Activated CD4-positive, alpha-beta T cell treated with anti-CD3 and anti-CD28 coated beads, Interleukin-2, amount 50 U/mL, for 1 hour (primary cell): Measurements from ENCODE around the gene OTOGL.
"Not testable (repeated sequence)": the region's sequence is repeated elsewhere in the genome, so short reads cannot be mapped to it uniquely, and the experiment has no call there.

ENCODE experiments used
- DNase-seq: peaks from one replicate; pipeline ENCODE4 v3.0.0-alpha.2; 2020

OTOGL gene

DNA sequence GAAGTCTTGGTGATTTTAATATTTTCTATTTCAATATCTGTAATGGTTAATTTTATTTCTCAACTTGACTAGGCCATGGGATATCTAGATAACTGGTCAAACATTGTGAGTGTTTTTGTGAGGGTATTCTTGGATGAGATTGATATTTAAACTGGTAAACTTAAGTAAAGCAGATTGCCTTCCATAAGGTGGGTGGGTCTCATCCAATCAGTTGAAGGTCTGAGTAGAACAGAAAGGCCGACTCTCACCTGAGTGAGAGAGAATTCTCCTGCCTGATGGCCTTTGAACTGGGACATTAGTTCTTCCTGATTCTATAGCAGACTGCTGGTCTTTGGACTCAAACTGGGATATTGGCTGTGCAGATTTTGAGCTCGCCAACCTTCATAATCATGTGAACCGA lies 36.3 kb downstream of the OTOGL start:
- DNase-seq = no peak

DNA sequence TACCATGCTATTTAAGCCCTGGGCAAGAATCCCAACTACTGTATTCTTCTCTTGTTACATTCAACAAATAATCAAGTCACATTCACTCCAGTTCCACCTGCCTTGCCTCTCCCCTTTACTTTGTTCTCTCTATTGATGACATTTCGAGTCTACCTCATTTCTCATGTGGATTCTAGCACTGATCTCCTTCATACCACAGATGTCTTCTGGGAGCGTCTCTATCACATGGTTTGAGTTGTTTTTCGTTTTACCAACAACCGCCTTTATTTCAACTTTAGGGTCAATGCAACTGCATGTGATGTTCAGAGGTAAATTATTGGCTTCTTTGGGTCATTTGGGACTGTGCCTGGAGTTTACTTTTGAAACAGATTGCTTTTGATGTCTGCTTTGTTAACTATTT lies 40.7 kb downstream of the OTOGL start:
- DNase-seq = no peak

DNA sequence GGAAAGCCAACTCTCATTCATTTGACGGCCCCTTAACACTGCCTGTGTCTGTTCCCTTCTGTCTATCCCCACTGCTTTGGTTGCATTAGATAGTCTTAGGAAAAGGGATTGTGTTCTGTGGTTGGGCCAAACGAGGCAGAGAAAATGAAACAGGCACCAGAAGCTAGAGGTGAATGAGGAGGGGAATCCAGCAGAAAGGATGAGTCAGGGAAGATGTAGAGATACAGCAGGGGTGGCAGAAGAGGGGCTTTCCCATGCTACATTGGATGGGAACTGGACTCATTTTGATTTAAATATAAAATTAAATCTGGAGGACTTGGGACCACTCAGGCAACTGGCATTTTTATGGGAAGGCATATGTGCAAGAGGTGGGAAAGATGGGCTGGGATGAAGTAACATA lies 43.3 kb downstream of the OTOGL start:
- DNase-seq = no peak

DNA sequence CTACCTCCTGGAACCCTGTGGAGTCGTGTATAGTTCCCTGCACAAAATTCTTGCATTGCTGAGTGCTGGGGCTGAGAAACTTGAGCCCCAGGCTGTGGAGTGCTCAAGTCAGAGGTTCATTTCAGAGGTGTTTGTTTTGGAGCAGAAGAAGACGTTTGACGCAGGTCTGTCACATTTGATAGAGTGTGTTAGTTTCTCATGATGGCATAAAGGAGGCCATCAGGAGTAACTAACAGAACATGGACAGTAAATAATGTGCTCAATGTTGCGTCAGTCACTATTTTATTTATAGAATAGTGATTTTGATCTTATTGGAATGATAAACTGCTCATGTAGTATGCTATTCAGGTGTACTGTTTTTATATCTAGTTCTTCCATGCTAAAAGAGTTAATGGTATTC lies 44.2 kb downstream of the OTOGL start:
- DNase-seq = no peak

DNA sequence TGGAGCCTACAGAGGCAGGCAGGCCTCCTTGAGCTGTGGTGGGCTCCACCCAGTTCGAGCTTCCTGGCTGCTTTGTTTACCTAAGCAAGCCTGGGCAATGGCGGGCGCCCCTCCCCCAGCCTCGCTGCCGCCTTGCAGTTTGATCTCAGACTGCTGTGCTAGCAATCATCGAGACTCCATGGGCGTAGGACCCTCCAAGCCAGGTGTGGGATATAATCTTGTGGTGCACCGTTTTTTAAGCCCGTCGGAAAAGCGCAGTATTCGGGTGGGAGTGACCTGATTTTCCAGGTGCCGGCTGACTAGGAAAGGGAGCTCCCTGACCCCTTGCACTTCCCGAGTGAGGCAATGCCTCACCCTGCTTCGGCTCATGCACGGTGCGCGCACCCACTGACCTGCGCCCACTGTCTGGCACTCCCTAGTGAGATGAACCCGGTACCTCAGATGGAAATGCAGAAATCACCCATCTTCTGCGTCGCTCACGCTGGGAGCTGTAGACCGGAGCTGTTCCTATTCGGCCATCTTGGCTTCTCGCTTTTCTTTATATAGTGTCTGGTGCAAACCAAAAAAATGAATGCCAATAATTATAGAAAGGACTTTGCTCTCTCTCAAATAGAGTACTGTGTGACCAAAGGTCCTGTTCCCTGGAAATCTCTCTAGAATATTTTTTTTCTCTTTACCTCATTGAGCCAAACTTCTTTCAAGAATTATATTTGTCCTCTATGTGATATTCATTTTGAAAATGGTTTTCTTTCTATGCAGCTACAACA lies 50.4 kb downstream of the OTOGL start:
- not testable (repeated sequence) for DNase-seq

DNA sequence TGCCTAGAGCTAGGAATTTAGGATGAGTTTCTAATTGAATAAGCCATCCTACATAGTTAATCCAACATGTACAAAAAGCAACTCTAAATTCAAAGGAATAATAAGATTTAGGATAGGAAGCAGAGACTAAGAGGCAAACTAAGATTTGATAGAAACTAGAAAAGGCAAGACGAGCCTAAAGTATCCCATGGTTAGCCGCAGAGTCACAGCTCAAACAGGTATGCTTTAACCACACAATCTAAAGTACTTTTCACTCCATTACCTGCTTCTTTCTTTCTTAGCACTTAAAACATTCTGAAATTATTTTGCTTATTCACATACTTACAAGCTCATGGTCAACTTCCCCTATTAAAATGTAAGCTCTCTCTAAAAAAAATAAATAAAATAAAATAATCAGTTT lies 51.8 kb downstream of the OTOGL start:
- DNase-seq = no peak

DNA sequence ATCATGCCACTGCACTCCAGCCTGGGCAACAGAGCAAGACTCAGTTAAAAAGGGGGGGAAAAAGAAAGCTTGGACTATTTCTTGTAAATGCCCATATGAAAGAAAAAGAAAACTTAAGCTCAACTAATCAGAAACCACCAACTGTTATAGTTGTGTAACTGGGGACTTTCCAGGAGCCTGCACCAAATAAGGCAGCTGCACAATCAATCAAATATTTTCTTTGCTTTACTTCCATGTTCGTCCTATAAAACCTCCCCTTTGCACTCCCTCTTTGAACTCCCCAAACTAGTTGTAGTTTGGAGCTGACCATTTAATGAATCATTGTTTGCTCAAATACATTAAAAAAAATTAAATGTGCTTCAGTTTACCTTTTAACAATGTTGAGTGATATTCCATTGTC lies 54.9 kb downstream of the OTOGL start:
- DNase-seq = no peak

DNA sequence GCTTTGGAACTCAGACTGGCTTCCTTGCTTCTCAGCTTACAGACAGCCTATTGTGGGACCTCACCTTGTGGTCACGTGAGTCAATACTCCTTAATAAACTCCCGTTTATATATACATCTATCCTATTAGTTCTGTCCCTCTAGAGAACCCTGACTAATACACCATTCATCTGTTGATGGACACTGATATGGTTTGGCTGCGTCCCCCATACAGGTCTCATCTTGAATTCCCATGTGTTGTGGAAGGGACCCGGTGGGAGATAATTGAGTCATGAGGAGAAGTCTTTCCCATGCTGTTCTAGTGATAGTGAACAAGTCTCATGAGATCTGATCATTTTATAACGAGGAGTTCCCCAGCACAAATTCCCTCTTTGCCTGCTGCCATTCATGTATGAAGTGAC lies 57.0 kb downstream of the OTOGL start:
- DNase-seq = no peak

DNA sequence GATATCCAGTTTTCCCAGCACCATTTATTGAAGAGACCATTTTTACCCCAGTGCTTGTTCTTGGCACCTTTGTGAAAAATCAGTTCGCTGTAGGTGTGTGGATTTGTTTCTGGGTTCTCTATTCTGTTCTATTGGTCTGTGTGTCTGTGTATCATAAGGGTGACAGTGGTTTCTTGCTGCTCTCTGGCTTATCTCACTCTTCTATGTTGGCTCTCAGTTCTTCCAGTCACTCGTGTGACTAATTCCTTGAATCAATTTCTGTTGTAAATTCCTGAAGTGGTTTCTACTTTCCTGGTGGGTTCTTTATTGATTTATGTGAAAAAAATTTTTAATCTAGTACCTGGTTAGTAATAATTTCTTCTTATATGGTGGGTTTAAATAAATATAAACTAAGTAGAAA lies 58.3 kb downstream of the OTOGL start:
- no peak for DNase-seq

DNA sequence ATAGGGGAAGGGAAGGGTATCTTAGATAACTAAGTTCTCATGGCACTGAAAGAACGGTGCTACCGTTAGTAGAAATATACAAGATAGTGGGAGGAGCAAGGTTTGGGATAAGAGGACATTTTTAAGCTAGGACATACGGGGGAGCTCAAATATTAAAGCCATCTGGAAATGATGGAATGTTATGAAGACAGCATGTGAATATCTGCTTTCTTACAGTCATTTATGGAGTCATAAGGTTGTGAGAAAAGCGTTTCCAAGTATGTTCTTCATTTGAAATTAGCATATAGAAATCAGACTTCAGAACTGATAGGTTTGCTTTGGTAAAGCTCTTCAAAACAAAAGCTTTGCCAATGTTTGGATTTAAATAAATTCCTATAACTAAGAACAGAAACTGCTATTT lies 62.3 kb downstream of the OTOGL start:
- no peak for DNase-seq

DNA sequence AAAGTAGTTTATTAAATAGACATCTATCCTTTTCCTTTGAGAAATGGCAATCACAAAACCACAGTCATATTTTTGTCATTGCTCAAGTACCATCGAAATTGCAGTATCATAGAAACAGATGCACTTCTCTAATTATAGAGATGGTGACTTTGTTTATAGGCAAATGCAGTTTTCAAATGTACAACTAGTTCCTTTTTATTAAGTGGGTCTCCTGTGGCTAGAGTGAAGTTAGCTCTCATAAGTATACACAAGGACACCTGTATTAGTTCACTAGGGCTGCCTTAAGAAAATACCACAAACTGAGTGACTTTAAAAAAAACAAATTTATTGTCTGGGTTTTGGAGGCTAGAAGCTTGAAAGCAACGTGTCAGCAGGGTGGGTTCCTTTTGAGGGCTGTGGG lies 62.8 kb downstream of the OTOGL start:
- no peak for DNase-seq

DNA sequence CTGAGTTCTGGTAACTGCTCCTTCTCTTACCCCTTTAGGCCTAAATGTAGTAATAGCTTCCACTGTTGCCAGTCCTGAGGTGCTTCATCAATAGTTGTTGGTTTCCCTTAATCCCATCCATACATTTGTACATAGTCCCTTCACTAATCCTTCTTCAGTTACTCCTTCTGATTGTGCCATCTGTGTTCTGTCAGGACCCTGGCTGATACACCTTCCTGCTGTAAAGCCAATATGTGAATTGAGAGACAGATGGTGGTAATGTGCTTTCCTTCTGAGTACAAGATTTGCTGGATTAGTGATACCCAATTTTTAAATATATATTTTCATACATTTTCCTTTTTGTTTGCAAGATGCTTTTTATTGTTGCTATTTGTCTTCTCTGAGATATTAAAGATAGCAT lies 66.4 kb downstream of the OTOGL start:
- DNase-seq = no peak

DNA sequence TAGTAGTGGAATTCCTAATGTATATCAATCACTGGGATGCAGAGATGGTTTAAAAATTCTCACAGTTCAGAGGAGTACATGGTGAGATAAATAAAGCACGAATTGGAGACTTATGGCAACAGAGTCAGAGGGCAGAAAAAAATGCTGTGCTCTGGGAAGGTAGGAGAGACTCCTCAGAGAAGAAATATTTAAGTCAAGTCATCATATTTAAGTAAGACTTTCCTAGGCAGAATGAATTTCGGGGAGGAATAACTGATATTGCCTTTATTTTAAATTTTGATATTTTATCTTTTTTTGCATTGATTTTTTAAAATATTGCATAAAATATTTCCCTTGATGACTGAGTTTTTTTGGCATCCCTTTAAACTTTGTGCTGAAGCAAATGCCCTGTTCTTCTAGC lies 67.4 kb downstream of the OTOGL start:
- no peak for DNase-seq

DNA sequence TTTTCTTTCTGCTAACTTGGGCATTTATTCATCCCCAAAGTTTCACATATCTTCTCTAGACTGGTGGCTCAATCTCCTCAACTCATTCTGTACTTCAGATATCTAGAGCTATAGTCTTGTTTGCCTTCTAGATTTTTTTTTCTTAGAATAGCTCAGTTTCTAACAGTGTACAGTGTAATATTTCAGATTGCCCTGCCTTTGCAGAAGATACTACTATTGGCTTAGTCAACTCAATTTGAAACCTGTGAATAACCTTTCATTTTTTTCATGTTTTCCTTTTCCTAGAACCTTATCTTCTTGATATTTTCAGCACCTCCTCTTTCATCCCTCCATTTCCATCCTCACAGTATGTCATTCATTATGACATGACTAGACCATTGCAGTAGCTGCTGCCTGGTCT lies 69.6 kb downstream of the OTOGL start:
- no peak for DNase-seq

DNA sequence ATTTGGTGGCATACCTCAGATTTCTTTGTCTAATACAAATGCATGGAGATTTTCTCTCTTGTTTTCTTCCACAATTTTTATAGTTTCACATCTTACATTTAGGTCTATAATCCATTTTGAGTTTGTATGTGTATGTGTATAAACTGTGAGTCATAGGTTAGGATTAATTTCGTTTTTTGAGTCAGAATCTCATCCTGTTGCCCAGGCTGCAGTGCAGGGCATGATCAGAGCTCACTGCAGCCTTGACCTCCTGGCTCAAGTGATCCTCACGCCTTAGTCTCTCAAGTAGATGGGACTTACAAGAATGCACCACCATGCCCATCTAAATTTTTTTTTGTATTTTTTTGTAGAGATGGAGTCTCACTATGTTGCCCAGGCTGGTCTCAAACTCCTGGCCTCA lies 71.6 kb downstream of the OTOGL start:
- no peak for DNase-seq

DNA sequence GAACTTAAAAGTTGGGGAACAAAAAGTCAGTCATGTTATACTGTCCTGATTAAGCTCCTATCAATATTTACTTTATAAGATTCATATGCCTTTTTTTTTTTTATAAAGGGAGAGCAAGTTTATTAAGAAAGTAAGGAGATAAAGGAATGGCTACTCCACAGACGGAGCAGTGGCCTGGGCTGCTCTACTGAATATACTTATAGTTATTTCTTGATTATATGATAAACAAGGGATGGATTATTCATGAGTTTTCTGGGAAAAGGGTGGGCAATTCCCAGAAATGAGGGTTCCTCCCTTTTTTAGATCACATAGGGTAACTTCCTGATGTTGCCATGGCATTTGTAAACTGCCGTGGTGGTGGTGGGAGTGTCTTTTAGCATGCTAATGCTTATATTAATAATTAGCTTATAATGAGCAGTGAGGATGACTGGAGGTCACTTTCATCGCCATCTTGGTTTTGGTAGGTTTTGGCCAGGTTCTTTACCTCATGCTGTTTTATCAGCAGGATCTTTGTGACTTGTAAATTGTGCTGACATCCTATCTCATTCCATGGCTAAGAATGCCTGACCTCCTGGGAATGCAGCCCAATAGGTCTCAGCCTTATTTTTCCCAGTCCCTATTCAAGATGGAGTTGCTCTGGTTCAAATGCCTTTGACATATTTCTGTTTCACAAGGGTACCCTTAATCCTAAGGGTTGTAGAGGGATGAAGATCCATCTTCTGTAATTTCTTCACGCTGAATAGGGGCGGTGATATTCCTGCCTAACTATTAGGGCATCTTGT lies 73.9 kb downstream of the OTOGL start:
- no peak for DNase-seq

DNA sequence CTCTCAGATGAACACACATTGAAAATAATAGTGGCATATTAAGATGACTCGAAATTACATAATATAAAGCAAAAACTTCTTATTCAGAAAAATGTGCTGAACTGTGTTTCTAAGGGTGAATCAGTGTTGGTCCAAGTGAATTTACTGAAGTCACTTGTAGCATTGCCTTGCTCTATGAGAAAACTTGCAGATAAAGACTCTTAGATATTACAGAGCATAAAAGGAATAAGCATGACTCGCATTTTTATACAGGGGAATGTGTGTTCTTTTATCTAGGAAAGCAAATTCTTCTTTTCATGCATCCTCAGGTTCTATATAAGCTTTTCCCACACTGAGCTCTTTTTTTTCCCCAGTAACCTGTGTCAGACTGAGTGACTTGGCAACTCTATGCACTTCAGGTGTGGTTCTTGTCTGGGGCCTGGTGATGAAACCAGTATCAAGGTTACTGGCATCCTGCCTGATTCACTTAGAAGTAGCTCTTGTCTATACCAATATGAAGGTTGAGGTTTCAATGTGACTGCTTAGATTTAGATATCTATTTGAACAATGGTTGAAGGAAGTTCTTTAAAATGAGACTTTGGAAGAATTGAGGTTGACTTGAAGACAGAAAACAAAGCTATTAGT lies 76.1 kb downstream of the OTOGL start:
- DNase-seq = no peak

DNA sequence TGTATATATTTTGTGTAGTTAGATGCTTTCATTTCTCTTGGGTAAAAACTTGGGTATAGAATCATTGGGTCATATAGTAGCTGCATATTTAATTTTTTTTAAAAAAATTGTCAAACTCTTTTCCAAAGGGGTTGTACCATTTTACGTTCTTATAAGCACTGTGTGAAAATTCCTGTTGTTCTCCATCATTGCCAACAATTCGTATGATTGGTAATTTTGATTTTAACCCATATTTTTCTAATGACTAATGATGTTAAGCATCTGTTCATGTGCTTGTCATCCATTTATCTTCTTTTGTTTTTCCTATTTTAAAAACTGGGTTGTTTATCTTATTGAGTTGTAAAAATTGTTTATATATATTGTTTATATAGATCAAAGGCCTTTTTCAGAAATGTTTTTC lies 77.4 kb downstream of the OTOGL start:
- no peak for DNase-seq

DNA sequence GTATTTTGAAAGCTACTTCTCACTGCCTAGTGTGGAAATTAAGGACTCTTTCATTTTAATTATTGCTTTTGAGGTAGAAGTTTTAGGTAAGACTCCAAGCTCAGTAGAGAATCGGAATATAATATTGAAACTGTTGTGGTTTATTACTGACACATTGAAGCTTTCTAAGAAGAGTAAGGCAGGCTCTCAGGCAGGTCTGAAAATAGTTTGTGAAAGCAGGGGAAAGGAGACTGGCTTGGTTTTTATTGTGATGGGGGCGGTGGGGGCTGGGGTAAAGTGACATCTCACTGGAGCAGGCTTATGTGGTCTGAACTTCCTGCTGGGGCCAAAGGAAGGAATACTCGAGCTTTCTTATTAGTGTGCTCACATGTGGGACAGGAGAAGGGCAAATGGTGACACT lies 79.5 kb downstream of the OTOGL start:
- DNase-seq = no peak

DNA sequence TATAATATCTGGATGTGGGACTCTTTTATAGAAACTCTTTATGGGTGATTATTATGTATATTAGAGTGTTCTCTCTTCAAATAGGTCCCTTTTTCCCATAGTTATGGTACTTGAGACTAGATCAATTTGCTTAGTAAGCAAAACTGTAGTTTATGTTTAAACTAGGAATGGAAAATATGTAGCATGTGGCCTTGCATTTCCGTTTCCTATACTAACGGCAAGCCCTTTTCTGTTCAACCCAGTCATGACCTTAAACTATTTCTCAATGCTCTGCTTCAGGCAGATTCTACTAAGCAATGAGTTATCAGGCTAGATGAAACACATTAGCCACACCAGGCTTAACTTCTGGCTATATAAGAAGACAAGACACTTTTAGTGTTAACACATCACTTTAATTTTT lies 84.6 kb downstream of the OTOGL start:
- DNase-seq = no peak

DNA sequence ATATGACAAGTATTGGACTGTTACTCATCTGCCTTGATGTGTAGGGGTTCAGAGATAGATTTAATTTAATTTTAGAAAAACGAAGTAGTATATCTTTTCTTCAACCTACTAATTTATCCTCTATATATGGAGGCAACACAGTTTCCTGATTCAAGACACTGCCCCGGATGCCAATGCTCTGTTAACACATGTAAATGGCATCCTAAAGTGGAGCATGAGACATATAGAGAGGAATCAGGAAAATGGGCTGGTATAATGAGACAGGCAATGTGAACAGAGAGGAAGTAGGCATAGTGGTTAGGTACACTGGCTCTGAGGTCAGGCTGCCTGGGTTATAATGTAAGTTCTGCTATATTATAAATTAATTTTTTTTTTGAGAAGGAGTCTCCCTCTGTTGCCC lies 85.6 kb downstream of the OTOGL start:
- DNase-seq = no peak

DNA sequence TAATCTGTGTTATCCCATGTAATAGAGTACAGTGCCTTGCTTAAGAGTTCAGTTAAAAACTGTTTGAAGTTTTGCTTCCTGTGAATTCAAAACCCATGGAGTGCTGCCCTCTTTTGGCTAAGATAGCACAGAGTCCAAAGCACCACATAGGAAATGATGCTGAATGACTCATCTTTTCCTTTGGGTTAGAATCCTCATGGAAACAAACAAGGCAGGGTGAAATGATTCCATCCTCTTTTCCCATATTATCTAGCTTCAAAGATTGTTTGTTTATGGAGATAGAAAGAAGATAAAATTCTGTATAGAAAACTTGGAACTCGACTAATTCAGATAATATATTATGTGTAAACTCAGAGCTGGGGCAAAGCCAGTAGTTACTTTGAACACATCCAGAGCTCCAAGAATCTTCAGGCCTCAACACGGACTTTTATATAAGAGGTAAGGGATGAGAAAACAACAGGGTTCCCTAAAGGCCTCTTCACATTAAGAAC lies 87.4 kb downstream of the OTOGL start:
- DNase-seq = peak; percentile 14

DNA sequence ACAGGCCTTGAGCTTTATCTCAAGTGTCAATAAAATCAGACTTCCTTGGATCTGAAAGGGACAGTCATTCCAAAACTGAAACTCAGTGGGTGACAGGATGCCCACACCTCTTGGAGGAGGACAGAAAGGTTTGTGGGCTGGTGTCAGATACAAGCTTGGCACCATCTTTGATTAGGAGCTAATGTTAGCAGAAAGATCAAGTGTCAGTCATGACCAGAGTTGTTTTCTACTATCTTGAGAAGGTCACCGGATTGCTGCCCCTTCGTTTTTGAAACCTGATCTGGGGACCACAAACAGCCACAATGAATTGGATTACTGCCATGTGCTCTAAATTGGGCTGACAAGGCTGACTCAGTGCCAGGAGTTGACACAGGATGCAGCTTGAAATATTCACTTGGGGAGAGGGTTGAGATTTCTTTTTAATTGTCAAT lies 88.3 kb downstream of the OTOGL start:
- no peak for DNase-seq

DNA sequence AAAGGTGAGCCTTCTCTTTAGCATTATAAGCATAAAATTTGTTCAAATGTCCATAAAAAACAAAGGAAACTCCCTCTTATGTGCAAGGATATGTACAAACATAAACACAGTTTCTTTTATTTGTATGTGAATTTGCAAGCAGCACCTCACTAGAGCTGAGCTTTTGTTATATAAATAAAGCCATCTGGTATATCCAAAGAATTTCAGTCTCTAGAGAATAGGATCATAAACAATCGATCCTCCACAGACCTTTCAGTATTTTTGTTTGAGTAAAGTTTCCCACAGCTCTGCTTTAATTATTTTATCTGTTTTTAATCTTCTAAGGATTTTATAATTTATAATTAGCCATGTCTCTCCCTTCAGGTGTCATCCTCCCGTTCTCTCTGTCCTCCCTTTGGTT lies 89.2 kb downstream of the OTOGL start:
- DNase-seq = no peak
